ENCODE results near the gene UNKL. TPM values are rescaled to one million over a fixed set of nuclear protein-coding genes. Genes with fewer than 3 reads are reported as not detected.

Gene UNKL
- total and polyA plus RNA-seq, 12 donors, result 10.1 to 174 (median 33.3) TPM

DNA sequence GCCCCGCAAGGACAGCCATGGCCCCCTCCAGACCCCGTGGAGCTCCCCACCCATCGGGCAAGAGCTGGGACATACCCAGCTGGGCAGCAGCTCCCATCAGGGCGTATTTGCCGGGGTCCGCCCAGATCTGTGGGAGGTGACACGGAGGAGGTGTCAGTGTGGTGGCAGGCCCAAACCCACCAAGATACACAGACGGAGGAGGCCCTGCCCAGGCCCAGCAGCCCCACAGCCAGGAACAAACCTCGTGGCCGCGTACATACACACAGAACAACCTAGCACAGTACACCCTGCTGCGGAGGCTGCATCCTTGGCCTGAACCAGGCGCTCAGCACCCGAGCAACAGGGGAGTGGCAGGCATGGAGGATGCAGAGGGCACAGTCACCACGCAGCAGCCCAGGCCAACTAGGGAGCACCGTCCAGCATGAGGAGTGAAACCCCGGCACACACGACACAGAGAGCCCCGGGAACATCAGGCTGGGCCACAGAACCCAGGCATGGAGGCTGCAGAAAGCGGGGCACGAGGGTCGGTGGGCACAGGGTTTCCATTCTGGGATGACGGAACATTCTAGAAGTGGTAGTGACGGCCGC is 34.8 kb upstream of the UNKL start:
- no peak overlapping the region for H3K4me3 ChIP-seq
- WGBS, 4 donors, result 93 to 99% (median 95%) methylated on average over 12 to 25 of the region's 25 CpGs
- H3K36me3 ChIP-seq (replicated peaks in 1 of 2), result peaks cover 0 to 90% of the 10 kb centered on the region in 2 donors
- H3K9me3 ChIP-seq (replicated peaks in 1 of 3), result no peaks in the 10 kb centered on the region
- H3K27ac ChIP-seq, result no peak overlapping the region
- TF ChIP-seq, protein P1, sequence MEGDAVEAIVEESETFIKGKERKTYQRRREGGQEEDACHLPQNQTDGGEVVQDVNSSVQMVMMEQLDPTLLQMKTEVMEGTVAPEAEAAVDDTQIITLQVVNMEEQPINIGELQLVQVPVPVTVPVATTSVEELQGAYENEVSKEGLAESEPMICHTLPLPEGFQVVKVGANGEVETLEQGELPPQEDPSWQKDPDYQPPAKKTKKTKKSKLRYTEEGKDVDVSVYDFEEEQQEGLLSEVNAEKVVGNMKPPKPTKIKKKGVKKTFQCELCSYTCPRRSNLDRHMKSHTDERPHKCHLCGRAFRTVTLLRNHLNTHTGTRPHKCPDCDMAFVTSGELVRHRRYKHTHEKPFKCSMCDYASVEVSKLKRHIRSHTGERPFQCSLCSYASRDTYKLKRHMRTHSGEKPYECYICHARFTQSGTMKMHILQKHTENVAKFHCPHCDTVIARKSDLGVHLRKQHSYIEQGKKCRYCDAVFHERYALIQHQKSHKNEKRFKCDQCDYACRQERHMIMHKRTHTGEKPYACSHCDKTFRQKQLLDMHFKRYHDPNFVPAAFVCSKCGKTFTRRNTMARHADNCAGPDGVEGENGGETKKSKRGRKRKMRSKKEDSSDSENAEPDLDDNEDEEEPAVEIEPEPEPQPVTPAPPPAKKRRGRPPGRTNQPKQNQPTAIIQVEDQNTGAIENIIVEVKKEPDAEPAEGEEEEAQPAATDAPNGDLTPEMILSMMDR (IDR thresholded peaks at IDR 0.05), result no peak
- intact Hi-C loops (cut with DNase I), result no loop called here
- DNase-seq, result no peak
- H3K4me1 ChIP-seq (replicated peaks in 1 of 2), result no peaks in the 10 kb centered on the region
- no peaks in the 10 kb centered on the region for H3K27me3 ChIP-seq

DNA sequence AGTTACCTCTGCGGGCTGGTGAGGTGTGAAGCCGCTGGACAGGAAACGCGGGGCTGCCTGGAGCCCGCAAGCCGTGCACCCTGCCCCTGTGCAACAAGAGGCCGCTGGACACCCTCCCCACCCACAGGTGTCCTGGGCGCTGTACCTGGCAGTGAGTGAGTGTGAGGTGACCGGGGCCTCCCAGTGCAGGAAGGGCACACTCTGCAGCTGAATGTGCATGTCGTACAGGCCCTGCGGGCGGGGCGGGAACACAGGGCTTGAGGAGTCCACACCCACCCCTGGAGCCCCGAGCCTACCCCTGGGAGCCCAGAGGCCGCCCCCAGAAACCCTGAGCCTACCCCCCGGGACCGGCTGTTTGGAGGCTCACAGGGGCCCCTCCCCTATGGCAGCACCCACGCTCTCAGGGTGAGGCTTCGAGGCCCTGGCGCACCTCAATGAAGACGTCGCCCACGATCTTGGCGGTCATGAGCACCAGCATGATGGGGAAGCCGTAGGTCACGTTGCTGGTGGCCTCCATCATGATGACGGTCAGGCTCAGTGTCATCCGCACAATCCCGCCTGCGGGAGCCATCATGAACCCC is 34.1 kb upstream of the UNKL start:
- Histone ChIP-seq H3K9me3 (replicated peaks in 1 of 3) (no peaks in the 10 kb centered on the region), H3K4me3 (no peak overlapping the region), H3K27me3 (no peaks in the 10 kb centered on the region), H3K36me3 (replicated peaks in 1 of 2) (peaks cover 0 to 83% of the 10 kb centered on the region in 2 donors), H3K4me1 (replicated peaks in 1 of 2) (no peaks in the 10 kb centered on the region), H3K27ac (no peak overlapping the region)
- TF ChIP-seq, protein P1 (IDR thresholded peaks at IDR 0.05), result no peak
- TF ChIP-seq POLR2A (IDR thresholded peaks at IDR 0.05), result no peak
- intact Hi-C loops (cut with DNase I), result no loop called here
- DNase-seq, result no peak
- 94 to 96% (median 94%) methylated on average over 17 to 30 of the region's 30 CpGs; no CpG with 5 or more reads in 1 of the 4 donors for WGBS, 4 donors

DNA sequence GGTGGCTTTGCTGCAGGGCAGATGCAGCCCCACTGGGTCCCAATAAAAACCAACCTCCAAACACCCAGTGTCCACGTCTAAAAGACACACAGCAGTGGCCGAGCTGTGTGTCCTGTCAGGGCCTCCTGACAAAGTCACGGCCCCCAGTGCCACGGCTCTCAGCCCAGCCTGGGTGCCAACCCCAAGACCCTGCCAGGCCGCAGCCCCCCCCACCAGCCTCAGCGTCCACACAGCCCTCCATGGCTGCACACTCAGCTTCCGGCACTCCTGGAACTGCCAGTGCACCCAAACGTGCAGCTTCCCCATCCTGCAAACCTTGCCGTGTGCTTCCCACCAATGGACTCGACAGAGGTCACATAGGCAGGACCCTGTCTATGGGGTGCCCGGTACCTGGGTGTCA is 33.5 kb upstream of the UNKL start:
- Histone ChIP-seq H3K27ac (no peak overlapping the region), H3K4me3 (no peak overlapping the region), H3K4me1 (replicated peaks in 1 of 2) (no peaks in the 10 kb centered on the region), H3K9me3 (replicated peaks in 1 of 3) (no peaks in the 10 kb centered on the region), H3K27me3 (no peaks in the 10 kb centered on the region), H3K36me3 (replicated peaks in 1 of 2) (peaks cover 0 to 76% of the 10 kb centered on the region in 2 donors)
- 89 to 94% (median 94%) methylated on average over 6 to 11 of the region's 11 CpGs for WGBS, 4 donors
- DNase-seq, result no peak
- intact Hi-C loops (cut with DNase I), result no loop called here
- no peak for TF ChIP-seq POLR2A (IDR thresholded peaks at IDR 0.05)
- TF ChIP-seq, protein P1 (IDR thresholded peaks at IDR 0.05), result no peak

DNA sequence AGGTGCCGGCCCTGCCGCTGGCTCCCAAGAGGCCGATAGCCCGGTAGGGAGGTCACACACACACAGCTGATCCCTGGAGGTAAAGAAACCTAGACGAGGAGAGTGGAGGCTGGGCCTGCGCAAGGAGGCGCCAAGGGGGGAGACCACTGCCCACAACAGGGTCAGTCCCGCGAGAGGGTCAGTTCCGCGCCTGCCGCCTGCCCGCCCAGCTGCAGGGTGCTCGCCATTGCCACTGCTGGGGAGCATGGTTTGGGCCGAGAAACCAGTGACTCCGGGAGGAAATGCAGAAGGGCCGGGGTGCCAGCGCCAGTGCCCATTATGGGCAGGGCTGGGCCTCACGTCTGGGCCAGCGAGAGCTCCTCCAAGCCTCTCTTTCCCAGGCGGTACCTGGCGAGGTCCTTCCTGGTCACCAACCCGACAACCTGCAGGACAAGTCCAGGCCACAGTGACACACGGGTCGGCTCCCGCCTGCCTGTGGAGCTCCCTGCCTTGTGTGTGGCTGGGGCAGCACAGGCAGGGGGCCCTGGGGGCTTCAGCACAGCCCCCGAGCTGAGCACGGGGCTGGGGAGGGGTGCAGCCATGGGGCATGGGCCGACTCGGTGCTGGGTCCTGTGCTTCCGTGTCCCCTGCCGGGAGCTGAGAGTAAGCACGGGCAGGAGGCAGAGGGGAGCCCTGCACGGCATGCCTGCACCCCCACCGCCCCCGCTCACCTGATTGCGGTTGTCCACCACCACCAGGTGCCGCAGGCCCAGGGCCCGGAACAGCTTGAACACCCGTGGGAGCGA is 32.0 kb upstream of the UNKL start:
- Histone ChIP-seq H3K27ac (no peak overlapping the region), H3K36me3 (replicated peaks in 1 of 2) (peaks cover 0 to 62% of the 10 kb centered on the region in 2 donors), H3K27me3 (no peaks in the 10 kb centered on the region), H3K9me3 (replicated peaks in 1 of 3) (no peaks in the 10 kb centered on the region), H3K4me3 (no peak overlapping the region), H3K4me1 (replicated peaks in 1 of 2) (no peaks in the 10 kb centered on the region)
- intact Hi-C loops (cut with DNase I), result no loop called here
- WGBS, 4 donors, result 90 to 93% (median 92%) methylated on average over 7 to 41 of the region's 41 CpGs
- no peak for TF ChIP-seq POLR2A (IDR thresholded peaks at IDR 0.05)
- TF ChIP-seq, protein P1 (IDR thresholded peaks at IDR 0.05), result no peak
- no peak for DNase-seq
